GM18520 (cell line): ENCODE data around the gene GAB2.
A peak's percentile ranks its signal among the peaks of the same experiment; 100 is the strongest.

Source experiments
- ATAC-seq: cut with Tn5 transposase; IDR thresholded peaks from one replicate; pipeline ENCODE4 v1.9.1; 2021; ENCODE audit not compliant: unreplicated experiment

Gene GAB2

DNA sequence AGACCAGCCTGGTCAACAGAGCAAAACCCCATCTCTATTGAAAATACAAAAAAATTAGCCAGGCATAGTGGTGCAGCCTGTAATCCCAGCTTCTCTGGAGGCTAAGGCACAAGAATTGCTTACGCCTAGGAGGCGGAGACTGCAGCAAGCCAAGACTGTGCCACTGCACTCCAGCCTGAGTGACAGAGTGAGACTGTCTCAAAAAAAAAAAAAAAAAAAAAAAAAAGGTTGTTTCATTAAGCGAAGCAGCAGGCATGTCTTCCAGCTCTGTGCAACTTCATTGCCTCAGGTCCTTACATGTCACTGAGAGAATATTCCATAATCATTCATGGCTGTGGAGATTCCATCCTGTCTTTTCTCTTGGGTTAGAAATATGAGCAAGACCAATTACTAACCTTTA is 16.9 kb downstream of the GAB2 start:
- ATAC-seq, result no peak

DNA sequence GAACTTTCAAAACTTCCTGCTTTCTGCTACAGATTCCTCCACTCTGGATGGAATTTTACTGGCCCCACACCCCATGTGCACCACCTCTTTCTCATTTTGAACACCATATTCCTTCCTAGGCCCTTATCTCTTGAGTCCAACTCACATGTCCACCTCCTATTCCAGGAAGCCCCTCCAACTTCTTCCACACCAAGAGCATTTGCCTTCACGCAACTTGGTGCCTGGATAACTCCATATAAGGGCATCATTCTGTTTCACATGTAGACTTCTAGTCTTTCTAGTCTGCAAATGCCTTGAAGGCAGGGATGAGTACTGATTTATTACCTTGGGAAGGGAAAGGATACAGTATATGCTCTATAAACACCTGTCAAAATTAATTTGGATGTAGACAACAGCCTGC is 17.5 kb downstream of the GAB2 start:
- ATAC-seq, result no peak

DNA sequence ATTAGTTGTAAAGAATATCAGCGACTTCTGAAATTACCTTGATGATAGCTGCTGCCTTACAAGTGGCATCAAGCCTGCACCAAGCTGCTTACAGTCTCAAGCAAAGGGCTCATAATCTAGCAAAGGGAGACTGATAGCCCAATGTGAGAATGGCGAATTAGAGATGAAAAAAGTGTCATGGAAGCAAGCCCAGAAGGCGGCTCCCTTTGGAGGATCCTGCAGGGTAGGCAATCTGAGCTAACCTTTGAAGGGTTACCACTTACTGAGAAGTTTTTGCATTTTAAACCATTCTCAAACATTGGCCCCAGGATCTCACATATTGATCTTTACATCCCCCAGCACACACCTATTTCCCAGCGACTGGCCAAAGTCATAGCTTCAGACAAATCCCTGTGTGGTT is 18.5 kb downstream of the GAB2 start:
- no peak for ATAC-seq

DNA sequence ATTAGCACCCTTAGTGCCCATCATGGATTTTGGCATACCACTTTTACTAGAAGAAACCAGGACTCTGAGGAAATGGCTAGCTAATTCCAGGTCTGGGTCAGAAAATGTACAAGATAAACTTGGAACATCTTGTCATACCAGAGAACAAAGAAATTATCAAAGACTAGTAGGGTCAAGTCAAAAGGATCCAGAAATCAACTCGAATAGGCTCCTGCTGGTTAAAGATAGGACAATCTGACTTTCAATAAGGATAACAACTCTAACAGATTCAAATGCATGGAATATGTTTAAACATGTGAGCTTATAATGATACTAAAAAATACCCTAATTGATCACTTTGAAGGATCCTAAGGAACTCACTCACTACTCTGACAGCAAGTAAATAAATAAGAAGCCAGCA is 18.9 kb downstream of the GAB2 start:
- no peak for ATAC-seq

DNA sequence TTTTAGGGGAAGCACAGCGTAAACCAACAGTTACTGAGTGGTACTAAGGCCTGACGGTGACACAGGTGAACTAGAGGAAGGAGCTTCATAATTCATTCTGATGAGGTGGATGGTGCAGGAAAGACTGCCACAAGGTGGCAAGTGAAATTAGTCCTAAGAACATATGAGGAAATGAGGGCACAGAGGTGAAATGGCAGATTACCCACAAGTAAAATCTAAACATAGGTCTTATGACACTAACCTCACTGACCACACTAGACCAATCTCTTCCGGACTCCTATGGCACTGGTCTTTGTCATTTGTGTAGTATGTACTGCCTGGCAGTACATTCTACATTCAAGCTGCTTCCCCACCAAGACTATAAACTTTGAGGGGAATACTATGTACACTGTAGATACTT is 20.2 kb downstream of the GAB2 start:
- ATAC-seq, result peak; percentile 98

DNA sequence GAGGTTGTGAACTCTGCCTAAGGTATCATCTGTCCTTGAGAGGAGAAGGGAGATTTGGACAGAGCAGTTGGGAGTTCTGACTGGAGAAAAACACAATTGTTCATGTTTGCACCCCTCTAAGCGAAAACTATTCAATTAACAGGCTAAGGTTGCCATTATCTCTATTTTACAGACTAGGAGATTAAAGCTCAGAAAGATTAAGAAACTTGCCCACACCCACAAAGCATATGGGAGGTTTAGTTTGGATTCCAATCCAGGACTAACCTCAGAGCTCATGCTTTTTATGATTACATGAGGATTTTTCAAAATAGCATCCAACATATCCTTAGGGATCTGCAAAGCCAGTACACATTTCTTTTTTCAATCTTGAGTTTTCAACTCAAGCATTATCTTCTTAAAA is 22.0 kb downstream of the GAB2 start:
- no peak for ATAC-seq

DNA sequence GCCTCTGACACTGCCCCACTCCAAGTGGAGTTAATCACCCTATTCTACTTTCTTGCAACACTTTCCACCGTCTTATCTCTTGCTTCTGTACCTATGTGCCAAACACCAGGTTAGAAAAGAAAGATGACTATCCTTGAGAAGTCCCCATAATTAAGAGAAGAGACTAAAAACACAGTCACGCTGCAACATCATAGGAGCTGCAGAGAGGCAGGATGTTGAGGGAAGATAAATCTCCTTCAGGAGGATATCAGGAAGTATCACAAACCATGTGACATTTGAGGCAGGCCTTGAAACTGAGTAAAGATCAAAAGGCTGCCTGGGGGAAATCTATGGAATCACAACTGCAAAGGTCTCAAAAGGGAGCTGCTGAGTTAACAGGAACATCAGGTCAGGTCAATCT is 24.8 kb downstream of the GAB2 start:
- no peak for ATAC-seq

DNA sequence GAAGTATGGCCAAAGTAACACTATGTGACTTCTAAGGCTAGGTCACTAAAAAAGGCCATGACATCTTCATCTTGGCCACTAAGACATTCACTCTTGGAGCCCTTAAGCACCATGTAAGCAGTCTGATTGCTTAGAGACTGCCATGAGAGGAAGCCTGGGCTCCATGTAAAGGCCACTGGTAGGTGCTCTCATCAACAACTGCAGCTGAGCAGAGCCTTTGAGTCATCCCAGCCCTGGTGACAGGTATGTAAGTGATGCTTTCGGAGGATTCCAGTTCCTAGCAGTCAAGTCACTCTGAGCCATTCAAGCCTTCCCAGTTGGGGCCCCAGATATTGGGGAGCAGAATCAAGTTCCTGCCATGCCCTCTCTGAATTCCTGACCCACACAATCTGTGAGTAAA is 26.2 kb downstream of the GAB2 start:
- no peak for ATAC-seq

DNA sequence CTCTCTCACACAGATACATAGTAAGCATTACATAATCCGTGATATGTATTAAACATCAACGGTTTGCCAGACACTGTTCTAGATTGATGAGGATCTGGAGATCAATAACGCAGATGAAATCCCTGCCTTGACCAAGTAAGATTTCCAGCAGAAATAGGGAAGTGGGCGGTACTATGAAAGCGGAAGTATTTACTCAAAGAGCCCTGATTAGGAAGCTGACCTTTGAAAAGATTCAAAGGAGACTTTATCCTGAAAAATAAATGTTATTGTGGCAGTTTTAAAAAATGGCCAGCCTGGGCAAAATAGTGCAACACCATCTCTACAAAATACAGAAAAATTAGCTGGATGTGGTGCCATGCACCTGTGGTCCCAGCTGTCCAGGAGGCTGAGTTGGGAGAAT is 26.8 kb downstream of the GAB2 start:
- ATAC-seq, result no peak

DNA sequence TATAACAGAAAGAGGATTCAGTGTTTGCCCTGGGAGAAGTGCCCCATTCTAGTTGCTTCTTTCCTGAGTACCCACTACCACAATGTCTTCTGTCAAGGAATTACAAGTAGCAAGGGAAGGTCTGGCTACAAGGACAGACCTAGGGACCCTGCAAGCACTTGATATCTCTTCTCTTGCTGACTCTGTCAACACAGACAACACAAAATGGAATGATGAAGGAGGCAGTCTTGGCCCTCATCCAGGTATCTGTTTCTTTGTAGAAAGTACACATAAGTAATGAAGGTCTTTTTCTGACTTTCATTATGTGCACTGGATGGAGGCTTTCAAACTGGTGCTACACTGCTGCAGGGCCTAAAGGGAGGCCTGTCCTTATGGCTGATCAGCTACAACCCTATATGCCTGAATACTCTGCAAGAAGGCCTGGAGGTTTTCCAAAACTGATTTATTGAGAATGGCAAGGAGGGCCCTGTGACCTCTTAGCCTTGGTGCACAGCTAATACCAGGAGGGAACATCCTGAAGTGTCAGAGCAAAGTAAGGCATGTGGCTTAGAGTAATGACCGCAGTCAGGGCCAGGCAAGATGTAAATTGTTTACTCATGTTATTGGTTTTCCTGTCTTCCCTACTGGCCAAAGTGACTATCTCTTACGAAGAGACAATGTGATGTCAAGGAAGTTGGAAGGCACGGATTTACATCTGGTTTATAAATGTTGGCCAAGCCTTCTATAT is 31.2 kb downstream of the GAB2 start:
- ATAC-seq, result no peak

DNA sequence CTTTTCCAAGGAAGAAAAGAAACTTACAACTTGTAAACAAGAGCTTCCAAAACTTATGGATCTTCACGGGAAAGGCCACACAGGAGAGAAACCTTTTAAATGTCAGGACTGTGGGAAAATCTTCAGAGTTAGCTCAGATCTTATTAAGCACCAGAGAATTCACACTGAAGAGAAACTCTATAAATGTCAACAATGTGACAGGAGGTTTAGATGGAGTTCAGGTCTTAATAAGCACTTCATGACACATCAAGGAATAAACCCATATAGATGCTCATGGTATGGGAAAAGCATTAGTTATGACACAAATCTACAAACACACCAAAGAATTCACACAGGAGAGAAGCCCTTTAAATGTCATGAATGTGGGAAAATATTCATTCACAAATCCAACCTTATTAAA is 32.4 kb downstream of the GAB2 start:
- ATAC-seq, result no peak

DNA sequence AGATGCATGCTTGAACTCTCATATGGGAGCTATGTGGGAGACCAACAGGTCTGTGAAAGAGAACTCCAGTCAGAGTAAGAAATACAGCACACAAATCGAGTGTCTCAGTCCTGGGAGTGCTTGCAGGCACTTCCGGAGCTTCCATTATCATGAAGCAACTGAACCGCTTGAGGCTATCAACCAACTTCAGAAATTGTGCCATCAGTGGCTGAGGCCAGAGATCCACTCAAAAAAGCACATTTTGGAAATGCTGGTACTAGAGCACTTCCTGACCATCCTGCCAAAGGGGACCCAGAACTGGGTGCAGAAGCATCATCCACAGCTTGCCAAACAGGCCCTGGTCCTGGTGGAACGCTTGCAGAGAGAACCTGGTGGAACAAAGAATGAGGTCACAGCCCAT is 33.4 kb downstream of the GAB2 start:
- no peak for ATAC-seq

DNA sequence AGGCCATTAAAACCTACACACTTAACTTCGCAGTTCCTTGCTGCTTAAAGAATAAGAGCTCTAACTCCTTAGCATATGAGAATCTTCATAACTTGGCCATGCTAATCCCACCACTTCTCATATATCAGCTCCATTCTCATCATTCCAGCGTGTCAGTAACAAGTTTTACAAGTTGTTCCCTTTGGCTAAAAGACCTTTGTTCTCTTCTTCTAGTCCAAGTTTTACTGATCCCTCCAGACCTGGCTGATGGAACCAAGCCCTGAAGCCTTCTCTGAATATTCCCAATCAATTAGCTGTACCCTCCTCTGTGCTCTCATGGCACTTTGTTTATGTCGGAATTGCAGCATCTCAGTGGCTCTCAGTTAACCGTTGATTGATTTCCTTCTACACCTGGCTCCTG is 35.8 kb downstream of the GAB2 start:
- no peak for ATAC-seq

DNA sequence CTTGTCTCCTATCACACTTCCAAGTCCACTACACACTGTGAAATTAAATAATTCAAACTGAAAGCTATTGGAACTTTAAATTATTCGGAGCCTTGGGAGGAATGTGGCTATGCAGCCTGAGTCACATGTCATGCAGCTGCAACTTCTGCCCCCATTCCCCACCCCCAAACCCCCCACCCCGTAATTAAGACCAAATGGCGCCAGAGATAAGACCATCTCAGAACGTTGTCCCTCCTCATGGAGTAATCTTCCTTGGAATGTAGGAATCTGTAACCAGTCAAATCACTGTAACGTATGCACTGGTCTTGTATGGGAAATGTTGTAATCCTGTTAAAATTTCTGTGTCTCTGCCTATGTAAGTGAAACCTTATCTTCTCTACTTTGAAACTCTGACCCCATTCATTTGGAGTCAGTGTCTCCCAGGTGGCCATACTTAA is 37.0 kb downstream of the GAB2 start:
- ATAC-seq, result no peak

DNA sequence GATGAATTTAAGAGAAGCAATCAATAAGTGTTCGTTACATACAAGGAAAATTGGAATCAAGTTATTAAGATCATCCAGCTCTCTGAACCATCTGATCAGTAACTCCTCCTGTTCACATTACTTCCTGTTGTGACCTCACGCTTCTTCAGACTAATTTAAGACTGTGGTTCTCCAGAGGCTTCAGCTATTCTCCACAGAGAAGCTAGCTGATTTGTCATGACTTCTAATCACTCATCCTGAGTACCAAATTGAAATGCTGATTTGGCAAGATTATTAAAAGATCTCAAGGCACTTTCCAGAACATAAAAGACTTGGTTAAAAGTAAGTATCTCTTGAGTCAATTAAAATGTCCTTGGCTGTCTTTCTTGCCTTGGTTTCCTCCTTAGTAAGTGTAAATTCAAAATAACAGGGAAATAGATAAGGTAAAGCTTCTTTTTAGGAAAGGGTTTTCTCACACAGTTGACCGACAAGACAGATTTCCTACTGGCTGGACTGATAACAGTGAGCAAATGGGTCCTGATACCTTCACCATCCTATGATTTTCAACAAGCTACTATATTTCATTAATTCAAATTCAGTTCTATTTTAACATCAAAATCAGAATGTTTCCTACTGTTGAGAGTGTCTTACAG is 38.5 kb downstream of the GAB2 start:
- ATAC-seq, result no peak

DNA sequence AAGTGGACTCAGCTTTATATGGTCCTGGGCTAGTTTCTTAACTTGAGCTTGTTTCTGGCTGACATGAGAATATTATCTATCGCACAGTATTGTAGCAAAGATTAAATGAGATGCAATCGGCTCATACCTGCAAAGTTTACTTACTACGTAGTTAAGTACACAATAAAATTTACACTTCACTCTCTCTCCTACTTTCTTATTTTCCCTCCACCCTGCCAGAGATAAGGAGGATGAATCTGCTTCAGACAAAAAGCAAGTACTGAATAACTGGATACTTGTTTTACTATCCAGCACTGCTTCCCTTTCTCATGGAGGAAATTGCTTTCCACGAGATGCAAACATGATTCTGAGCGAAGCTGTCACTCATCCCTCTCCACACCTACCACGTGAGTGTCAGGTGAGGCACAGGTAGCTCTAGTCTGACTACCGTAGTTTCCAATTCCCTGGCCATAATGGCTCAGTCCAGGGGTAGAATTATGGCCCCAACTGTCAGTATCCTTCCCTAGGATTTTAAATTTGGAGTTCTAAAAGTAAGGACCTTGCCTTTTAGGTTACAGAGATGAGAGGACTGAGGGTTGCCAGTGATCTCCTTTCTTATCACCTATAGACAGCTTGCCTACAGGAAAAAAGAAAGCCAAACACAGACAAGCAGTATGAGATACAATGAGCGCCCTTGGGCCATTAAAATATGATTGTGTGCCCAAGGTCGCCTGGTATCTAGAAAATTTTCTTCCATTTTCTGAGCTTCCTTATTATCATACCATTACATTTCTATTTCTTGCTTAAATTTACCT is 39.8 kb downstream of the GAB2 start:
- no peak for ATAC-seq

DNA sequence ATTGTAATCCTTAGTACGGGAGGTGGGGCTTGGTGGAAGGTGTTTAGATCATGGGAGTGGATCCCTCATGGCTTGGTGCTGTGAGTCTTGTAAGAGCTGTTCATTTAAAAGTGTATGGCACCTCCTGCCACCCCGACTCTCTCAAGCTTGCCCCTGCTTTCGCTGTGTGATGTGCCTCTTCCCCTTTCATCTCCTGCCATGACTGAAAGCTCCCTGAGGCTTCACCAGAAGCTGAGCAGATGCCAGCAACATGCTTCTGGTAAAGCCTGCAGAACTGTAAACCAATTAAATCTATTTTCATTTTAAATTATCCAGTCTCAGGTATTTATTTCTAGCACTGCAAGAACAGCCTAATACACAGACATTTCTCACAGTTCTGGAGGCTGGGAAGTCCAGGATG is 40.8 kb downstream of the GAB2 start:
- no peak for ATAC-seq

DNA sequence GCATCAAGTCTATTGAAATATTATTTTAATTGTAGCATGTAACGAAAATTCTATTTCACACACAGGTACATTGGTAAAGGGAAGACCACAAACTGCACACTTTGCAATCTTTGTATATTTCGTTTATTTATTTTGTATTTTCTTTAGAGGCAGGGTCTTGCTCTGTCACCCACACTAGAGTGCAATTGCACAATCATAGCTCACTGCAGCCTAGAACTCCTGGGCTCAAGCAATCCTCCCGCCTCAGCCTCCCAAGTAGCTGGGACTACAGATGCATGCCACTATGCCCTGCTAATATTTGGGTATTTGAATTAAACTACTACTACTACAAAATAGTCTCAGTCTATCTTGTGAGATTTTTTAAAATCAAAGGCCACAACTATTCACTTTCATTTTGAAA is 42.7 kb downstream of the GAB2 start:
- no peak for ATAC-seq

DNA sequence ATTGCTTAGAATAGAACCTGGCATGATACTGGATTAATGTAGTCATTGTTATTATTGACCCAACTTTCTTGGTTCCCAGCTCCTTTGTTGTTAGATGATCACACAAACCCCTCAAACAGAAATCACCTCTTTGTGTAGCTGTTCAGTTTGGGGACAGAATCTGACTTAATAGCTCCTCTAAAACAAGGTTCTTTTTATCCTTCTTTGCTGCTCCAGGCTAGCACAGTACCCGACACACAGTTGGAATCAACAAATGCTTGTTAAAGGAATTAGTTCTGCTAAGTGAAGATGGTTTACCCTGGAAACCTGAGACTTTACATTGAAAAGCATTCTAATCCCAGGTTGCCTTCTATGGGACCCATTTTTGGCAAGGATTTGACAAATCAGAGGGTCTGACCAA is 43.9 kb downstream of the GAB2 start:
- ATAC-seq, result no peak

DNA sequence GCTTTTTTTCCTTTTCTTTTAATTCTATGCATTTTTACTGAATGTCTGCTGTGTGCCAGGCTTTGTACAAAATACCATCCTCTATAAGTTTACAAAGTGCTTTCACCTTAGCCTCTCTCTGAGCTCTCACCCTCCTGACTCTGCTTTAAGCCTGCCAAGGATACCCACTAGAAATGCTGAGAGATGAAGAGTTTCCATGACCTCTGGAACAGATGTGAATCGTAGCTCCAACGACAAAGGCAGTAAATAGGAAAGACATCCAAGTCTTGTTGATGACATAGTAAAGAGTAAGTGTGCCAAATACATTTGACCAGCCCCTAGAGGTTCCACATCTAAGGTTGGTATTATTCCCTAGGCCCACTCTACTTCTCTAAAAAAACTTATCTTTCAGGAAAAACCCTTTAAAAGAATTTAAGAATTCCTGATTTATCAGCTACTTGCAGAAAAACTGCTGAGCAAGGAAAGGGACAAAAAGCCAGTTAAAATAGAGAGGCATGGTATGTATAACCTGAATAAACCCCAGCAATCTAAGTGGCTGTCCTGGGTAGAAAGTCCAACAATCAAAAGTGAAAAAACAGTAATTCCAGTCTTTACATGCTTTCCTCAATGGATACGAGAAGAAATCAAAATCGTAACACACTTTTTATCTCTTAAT is 45.4 kb downstream of the GAB2 start:
- ATAC-seq, result no peak

DNA sequence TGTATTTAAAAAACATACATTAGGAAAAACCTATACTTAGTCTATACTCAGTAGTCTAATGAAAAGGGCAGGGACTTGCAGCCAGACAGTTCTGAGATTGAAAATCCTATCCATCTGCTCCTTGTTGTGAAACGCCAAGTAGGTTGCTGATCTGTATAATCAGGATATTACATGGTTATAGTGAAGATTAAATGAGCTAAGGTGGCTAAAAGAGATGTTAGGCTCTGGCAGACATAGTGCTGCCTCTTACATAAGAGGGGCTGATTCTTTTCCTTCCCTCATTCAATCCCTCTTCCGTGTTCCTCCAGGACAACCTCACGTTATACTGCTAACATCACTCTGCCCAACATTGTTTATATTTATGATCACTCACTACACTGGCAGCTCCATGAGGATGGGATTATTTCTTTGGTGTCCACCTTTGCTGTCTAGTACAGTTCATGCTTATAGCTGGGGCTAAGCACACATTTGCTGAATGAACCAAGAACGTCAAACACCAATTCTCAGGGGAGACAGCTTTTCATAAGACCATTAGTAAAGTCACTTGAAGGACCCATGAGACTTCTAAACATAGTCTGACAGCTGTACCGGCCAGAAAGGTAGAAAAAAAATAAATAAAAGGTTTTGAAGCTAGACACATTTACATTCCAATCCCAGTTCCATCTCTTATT is 46.3 kb downstream of the GAB2 start:
- no peak for ATAC-seq
